Measurements from ENCODE around the gene CREB3L4. TPM values are rescaled to one million over a fixed set of nuclear protein-coding genes. Genes with fewer than 3 reads are reported as not detected.

Gene CREB3L4
- total RNA-seq, 2 donors from 2014 or later: 15.6 to 23.9 TPM

DNA sequence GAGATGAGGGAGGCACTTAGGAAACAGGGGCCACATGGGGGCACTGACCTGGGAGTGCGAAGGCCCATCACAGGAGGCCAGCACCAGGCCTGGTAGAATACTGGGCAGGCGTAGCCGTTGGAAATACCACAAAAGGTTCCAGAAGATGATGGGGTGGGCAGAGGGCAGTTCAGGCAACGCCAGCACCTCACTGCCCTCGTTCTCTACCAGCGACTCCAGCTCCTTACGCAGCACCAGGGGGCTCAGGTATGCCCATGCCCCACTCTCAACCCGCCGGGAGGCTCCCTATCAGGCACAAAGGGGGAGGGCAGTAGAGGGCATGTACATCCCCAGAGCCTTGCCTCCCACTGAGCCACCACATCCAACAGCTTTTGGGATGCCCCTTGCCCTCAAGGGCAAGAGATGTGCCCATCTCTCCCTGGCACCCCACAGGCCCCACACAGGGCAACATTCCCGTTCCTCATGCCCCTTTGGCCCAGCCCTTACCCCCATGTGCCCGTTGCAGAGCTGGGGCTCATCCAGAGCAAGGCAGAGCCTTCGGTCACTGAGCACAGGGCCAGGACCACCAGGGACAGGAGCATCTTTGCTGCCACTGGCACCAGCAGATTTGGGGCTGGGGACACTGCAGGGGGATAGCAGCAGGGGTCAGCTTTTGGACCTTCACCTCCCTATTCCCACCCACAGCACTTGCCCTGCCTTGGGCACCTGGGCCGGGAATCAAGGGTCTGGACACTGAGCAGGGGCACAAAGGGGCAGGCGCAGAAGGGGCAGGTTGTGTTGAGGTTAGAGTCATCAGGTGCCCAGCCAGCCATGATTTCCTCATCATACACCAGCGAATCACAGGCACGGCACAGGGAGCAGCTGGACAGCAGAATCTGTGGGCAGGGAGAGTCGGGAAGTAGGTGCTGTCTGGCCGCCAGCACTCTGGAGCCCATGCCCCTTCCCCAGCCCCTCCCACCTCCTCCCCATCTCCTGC, 35.3 kb upstream of the CREB3L4 start:
- H3K9me3 ChIP-seq (ENCODE audit: control insufficient read depth, low read length): no peaks in the 10 kb centered on the region
- TF ChIP-seq, protein P1, sequence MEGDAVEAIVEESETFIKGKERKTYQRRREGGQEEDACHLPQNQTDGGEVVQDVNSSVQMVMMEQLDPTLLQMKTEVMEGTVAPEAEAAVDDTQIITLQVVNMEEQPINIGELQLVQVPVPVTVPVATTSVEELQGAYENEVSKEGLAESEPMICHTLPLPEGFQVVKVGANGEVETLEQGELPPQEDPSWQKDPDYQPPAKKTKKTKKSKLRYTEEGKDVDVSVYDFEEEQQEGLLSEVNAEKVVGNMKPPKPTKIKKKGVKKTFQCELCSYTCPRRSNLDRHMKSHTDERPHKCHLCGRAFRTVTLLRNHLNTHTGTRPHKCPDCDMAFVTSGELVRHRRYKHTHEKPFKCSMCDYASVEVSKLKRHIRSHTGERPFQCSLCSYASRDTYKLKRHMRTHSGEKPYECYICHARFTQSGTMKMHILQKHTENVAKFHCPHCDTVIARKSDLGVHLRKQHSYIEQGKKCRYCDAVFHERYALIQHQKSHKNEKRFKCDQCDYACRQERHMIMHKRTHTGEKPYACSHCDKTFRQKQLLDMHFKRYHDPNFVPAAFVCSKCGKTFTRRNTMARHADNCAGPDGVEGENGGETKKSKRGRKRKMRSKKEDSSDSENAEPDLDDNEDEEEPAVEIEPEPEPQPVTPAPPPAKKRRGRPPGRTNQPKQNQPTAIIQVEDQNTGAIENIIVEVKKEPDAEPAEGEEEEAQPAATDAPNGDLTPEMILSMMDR (conservative IDR thresholded peaks at IDR 0.05): no peak
- H3K36me3 ChIP-seq (ENCODE audit: control insufficient read depth, insufficient read depth, low read length): peaks cover 37% of the 10 kb centered on the region
- no peaks in the 10 kb centered on the region for H3K27me3 ChIP-seq (ENCODE audit: control insufficient read depth, insufficient read depth, low read length, poor library complexity, severe bottlenecking)
- no peak overlapping the region for H3K4me3 Mint-ChIP-seq
- no peak overlapping the region for H3K9ac ChIP-seq (ENCODE audit: extremely low read depth, low read length, poor library complexity, severe bottlenecking)
- H3K27me3 Mint-ChIP-seq (ENCODE audit: insufficient read depth): no peaks in the 10 kb centered on the region
- H3K9me3 Mint-ChIP-seq: no peaks in the 10 kb centered on the region
- peaks cover 60% of the 10 kb centered on the region for H3K36me3 Mint-ChIP-seq (ENCODE audit: low read depth)
- DNase-seq: no peak
- H3K27ac Mint-ChIP-seq: peak overlapping the region; percentile 35
- no peak overlapping the region for H3K4me3 ChIP-seq (ENCODE audit: low read length)
- no peaks in the 10 kb centered on the region for H3K4me1 Mint-ChIP-seq
- WGBS, 2 experiments (ENCODE audit: insufficient coverage in 1 of 2, insufficient read length in 1 of 2): 93 to 99% methylated on average over 13 to 17 of the region's 18 CpGs
- H3K27ac ChIP-seq (ENCODE audit: low read depth, low read length): no peak overlapping the region
- H3K4me1 ChIP-seq (ENCODE audit: control insufficient read depth, insufficient read depth, low read length): no peaks in the 10 kb centered on the region

DNA sequence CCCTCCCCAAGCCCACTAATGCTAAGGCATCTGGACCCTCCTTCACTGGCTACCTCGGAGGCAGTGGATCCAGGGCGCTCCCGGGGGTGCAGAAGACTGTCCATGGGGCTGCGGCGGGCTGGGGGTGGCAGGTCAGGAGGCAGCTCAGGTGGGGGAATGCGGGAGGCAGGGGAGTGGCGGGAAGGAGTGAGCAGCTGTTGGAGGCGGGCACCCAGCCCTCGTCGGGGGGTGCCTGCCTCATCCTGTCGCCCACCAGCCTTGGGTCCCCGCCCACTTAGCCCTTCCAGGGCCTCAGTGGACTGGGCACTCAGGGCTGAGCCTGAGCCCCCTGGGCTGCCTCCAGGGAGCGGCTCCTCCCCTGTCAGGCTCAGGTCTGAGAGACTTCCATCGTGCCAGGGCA, 34.3 kb upstream of the CREB3L4 start:
- H3K4me1 Mint-ChIP-seq: no peaks in the 10 kb centered on the region
- no peaks in the 10 kb centered on the region for H3K9me3 Mint-ChIP-seq
- 88 to 95% methylated on average over 4 to 14 of the region's 14 CpGs for WGBS, 2 experiments (ENCODE audit: insufficient coverage in 1 of 2, insufficient read length in 1 of 2)
- H3K36me3 Mint-ChIP-seq (ENCODE audit: low read depth): peaks cover 64% of the 10 kb centered on the region
- no peak overlapping the region for H3K4me3 Mint-ChIP-seq
- H3K27me3 ChIP-seq (ENCODE audit: control insufficient read depth, insufficient read depth, low read length, poor library complexity, severe bottlenecking): no peaks in the 10 kb centered on the region
- no peaks in the 10 kb centered on the region for H3K27me3 Mint-ChIP-seq (ENCODE audit: insufficient read depth)
- H3K36me3 ChIP-seq (ENCODE audit: control insufficient read depth, insufficient read depth, low read length): peaks cover 44% of the 10 kb centered on the region
- no peak overlapping the region for H3K27ac Mint-ChIP-seq
- H3K27ac ChIP-seq (ENCODE audit: low read depth, low read length): no peak overlapping the region
- no peaks in the 10 kb centered on the region for H3K9me3 ChIP-seq (ENCODE audit: control insufficient read depth, low read length)
- no peaks in the 10 kb centered on the region for H3K4me1 ChIP-seq (ENCODE audit: control insufficient read depth, insufficient read depth, low read length)
- no peak for DNase-seq
- no peak overlapping the region for H3K4me3 ChIP-seq (ENCODE audit: low read length)
- H3K9ac ChIP-seq (ENCODE audit: extremely low read depth, low read length, poor library complexity, severe bottlenecking): no peak overlapping the region
- TF ChIP-seq, protein P1 (conservative IDR thresholded peaks at IDR 0.05): no peak

DNA sequence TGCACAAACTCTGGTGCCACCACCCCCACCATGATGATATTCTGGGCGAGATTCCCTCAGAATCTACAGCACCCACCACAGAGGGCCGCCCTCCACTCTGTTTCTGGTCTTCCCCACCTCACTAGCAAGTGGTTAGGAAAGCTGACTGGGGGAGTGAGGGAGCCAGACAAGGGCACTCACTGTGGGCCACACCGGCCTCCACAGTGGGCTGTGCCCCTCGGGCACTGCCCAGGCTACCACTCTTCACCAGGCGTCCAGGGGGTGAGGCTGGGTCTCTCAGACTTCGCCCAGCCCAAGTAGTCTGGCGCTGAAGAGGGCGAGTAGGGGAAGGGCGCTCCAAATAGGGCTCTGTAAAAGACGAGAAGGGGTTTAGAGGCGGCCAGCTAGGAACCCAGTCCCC, 33.7 kb upstream of the CREB3L4 start:
- TF ChIP-seq, protein P1 (conservative IDR thresholded peaks at IDR 0.05): no peak
- H3K27me3 ChIP-seq (ENCODE audit: control insufficient read depth, insufficient read depth, low read length, poor library complexity, severe bottlenecking): no peaks in the 10 kb centered on the region
- H3K36me3 ChIP-seq (ENCODE audit: control insufficient read depth, insufficient read depth, low read length): peaks cover 44% of the 10 kb centered on the region
- no peaks in the 10 kb centered on the region for H3K27me3 Mint-ChIP-seq (ENCODE audit: insufficient read depth)
- H3K9me3 ChIP-seq (ENCODE audit: control insufficient read depth, low read length): no peaks in the 10 kb centered on the region
- H3K4me3 ChIP-seq (ENCODE audit: low read length): no peak overlapping the region
- no peak overlapping the region for H3K9ac ChIP-seq (ENCODE audit: extremely low read depth, low read length, poor library complexity, severe bottlenecking)
- H3K27ac Mint-ChIP-seq: no peak overlapping the region
- no peaks in the 10 kb centered on the region for H3K4me1 Mint-ChIP-seq
- no peak overlapping the region for H3K27ac ChIP-seq (ENCODE audit: low read depth, low read length)
- peaks cover 68% of the 10 kb centered on the region for H3K36me3 Mint-ChIP-seq (ENCODE audit: low read depth)
- WGBS, 2 experiments (ENCODE audit: insufficient coverage in 1 of 2, insufficient read length in 1 of 2): 93 to 94% methylated on average over 7 to 11 of the region's 11 CpGs
- H3K4me1 ChIP-seq (ENCODE audit: control insufficient read depth, insufficient read depth, low read length): no peaks in the 10 kb centered on the region
- no peaks in the 10 kb centered on the region for H3K9me3 Mint-ChIP-seq
- DNase-seq: no peak
- no peak overlapping the region for H3K4me3 Mint-ChIP-seq
